Gastrocnemius medialis (tissue), 4 donors: ENCODE results near the gene ENPP3.

Experiments
- POLR2A ChIP-seq, 2 donors: fragments of 450-650 bp; IDR thresholded peaks; one replicate each; pipeline ENCODE4 v1.6.1; 2017; ENCODE audit warnings: antibody characterized with exemption in 2 of 2, mild to moderate bottlenecking in 2 of 2, moderate library complexity in 2 of 2
- TF ChIP-seq, protein P1 (sequence below), 5 experiments: fragments of 450-650 bp in 3 of 5; fragments of 200-600 bp in 2 of 5; sonication (generic) in 2 of 5; IDR thresholded peaks in 4 of 5; conservative IDR thresholded peaks in 1 of 5; 1 replicate in 4 of 5; 2 replicates in 1 of 5; pipeline ENCODE4 v1.5.1; 2016 to 2019; ENCODE audit warnings: antibody characterized with exemption in 5 of 5, mild to moderate bottlenecking in 3 of 5, moderate library complexity in 3 of 5

DNA sequence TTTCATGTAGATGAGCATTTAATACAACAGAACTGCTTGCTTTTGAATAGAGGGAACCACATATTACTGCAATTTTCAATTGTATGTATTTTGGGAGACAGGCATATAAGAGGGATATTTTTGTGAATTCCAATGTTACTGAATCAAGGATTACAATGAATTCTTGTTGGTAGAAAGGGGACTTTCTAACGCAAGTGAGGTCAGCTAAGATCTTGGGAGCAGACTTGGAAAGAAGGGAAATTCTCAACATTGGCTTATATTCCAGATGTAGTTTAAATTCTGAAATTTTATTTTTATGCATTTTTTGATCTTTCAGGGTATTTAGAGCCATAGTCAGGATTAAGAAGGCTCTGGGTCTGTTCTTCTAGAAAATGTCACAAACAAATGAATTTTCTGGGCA is 117.0 kb downstream of the ENPP3 start:
- TF ChIP-seq, protein P1, sequence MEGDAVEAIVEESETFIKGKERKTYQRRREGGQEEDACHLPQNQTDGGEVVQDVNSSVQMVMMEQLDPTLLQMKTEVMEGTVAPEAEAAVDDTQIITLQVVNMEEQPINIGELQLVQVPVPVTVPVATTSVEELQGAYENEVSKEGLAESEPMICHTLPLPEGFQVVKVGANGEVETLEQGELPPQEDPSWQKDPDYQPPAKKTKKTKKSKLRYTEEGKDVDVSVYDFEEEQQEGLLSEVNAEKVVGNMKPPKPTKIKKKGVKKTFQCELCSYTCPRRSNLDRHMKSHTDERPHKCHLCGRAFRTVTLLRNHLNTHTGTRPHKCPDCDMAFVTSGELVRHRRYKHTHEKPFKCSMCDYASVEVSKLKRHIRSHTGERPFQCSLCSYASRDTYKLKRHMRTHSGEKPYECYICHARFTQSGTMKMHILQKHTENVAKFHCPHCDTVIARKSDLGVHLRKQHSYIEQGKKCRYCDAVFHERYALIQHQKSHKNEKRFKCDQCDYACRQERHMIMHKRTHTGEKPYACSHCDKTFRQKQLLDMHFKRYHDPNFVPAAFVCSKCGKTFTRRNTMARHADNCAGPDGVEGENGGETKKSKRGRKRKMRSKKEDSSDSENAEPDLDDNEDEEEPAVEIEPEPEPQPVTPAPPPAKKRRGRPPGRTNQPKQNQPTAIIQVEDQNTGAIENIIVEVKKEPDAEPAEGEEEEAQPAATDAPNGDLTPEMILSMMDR (IDR thresholded peaks at IDR 0.05 in 4 of 5, conservative IDR thresholded peaks at IDR 0.05 in 1 of 5), result no peak
- no peak for TF ChIP-seq POLR2A (IDR thresholded peaks at IDR 0.05)
